Measurements from ENCODE around the gene PDIK1L. TPM values are rescaled to one million over a fixed set of nuclear protein-coding genes. Genes with fewer than 3 reads are reported as not detected.

PDIK1L gene
- total and polyA plus RNA-seq, 9 of the 15 experiments (the other 6 are each of a cell fraction or from before 2014, with no cell fraction given) = 12.8 to 30.2 (median 21.5) TPM

GRCh38 chr1:26122988-26123973, 11.7 kb downstream of the PDIK1L start (continued):
- TF ChIP-seq, protein P1, sequence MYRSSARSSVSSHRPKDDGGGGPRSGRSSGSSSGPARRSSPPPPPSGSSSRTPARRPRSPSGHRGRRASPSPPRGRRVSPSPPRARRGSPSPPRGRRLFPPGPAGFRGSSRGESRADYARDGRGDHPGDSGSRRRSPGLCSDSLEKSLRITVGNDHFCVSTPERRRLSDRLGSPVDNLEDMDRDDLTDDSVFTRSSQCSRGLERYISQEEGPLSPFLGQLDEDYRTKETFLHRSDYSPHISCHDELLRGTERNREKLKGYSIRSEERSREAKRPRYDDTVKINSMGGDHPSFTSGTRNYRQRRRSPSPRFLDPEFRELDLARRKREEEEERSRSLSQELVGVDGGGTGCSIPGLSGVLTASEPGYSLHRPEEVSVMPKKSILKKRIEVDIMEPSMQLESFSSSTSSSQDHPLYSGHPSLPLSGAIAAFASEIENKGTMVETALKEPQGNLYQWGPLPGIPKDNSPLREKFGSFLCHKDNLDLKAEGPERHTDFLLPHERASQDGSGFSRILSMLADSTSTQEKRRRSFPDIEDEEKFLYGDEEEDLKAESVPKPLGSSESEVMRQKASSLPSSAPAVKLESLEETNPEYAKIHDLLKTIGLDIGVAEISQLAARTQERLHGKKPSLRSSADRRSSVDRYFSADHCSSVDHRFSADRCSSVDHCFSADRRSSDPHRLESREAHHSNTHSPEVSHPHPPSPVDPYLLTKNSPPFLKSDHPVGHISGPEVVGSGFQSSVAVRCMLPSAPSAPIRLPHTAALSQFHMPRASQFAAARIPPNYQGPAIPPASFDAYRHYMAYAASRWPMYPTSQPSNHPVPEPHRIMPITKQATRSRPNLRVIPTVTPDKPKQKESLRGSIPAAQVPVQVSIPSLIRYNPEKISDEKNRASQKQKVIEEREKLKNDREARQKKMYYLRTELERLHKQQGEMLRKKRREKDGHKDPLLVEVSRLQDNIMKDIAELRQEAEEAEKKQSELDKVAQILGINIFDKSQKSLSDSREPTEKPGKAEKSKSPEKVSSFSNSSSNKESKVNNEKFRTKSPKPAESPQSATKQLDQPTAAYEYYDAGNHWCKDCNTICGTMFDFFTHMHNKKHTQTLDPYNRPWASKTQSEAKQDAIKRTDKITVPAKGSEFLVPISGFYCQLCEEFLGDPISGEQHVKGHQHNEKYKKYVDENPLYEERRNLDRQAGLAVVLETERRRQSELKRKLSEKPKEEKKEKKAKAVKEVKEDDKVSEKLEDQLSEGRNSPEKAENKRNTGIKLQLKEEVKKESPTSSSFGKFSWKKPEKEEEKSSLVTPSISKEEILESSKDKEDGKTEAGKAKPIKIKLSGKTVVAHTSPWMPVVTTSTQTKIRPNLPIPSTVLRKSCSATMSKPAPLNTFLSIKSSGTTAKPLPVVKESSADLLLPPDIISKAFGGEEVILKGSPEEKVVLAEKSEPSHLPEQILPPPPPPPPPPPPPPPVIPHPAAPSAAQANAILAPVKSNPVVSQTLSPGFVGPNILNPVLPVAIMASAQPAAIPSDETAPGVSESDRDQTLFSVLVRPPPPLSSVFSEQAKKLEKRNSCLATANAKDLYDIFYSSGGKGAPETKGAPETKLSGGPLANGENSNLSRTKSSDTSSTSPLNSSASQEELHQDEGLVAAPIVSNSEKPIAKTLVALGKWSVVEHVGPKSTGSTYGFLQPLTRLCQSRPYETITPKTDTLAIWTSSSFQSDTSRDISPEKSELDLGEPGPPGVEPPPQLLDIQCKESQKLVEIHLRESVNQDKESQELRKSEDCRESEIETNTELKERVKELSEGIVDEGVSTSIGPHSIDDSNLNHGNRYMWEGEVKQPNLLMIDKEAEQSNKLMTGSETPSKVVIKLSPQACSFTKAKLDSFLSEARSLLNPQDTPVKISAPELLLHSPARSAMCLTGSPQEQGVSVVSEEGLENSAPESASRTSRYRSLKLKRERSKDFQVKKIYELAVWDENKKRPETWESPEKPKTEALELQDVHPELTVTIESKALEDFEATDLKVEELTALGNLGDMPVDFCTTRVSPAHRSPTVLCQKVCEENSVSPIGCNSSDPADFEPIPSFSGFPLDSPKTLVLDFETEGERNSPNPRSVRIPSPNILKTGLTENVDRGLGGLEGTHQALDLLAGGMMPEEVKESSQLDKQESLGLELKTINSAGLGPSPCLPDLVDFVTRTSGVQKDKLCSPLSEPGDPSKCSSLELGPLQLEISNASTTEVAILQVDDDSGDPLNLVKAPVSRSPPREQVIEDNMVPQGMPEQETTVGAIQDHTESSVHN (IDR thresholded peaks at IDR 0.05; ENCODE audit: borderline replicate concordance in 1 of 2, low read depth in 1 of 2) = peak in 1 of 2 experiments; percentile 73; a peak in 1 of 4 replicates
- TF ChIP-seq XRCC4 (IDR thresholded peaks at IDR 0.05; ENCODE audit: extremely low read depth, insufficient read depth, insufficient read length) (no peak), TCF7 (IDR thresholded peaks at IDR 0.05; ENCODE audit: borderline replicate concordance) (no peak), PHB (CRISPR knock-in tag; IDR thresholded peaks at IDR 0.05) (no peak), ZNF699 (CRISPR knock-in tag; IDR thresholded peaks at IDR 0.05; ENCODE audit: insufficient replicate concordance) (no peak), MED1 (CRISPR knock-in tag; IDR thresholded peaks at IDR 0.05; ENCODE audit: borderline replicate concordance) (no peak), NCOA1 (IDR thresholded peaks at IDR 0.05; ENCODE audit: low read depth) (no peak), FOXK1 (CRISPR knock-in tag; IDR thresholded peaks at IDR 0.05; ENCODE audit: borderline replicate concordance) (no peak), ZNF449 (CRISPR knock-in tag; IDR thresholded peaks at IDR 0.05) (no peak), PYGO2 (tag; IDR thresholded peaks at IDR 0.05) (no peak), ZKSCAN8 (CRISPR knock-in tag; IDR thresholded peaks at IDR 0.05) (no peak)
- TF ChIP-seq, protein P2, sequence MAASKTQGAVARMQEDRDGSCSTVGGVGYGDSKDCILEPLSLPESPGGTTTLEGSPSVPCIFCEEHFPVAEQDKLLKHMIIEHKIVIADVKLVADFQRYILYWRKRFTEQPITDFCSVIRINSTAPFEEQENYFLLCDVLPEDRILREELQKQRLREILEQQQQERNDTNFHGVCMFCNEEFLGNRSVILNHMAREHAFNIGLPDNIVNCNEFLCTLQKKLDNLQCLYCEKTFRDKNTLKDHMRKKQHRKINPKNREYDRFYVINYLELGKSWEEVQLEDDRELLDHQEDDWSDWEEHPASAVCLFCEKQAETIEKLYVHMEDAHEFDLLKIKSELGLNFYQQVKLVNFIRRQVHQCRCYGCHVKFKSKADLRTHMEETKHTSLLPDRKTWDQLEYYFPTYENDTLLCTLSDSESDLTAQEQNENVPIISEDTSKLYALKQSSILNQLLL (CRISPR knock-in tag; IDR thresholded peaks at IDR 0.05; ENCODE audit: borderline replicate concordance) = no peak
- TF ChIP-seq, protein P3, sequence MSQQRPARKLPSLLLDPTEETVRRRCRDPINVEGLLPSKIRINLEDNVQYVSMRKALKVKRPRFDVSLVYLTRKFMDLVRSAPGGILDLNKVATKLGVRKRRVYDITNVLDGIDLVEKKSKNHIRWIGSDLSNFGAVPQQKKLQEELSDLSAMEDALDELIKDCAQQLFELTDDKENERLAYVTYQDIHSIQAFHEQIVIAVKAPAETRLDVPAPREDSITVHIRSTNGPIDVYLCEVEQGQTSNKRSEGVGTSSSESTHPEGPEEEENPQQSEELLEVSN (IDR thresholded peaks at IDR 0.05; ENCODE audit: borderline replicate concordance in 1 of 2, extremely low read depth in 1 of 2, insufficient read depth in 1 of 2, insufficient read length in 1 of 2, low read depth in 1 of 2, low read length in 1 of 2, poor library complexity in 1 of 2, severe bottlenecking in 1 of 2) = no peak
